HG03469 (cell line): ENCODE data around the gene FES.
"Not testable (repeated sequence)": the region's sequence is repeated elsewhere in the genome, so short reads cannot be mapped to it uniquely, and the experiment has no call there.

Experiments used
- ATAC-seq: cut with Tn5 transposase; IDR thresholded peaks from one replicate; pipeline ENCODE4 v1.9.1; 2021; ENCODE audit warnings: mild to moderate bottlenecking, moderate library complexity, moderate number of reproducible peaks; ENCODE audit not compliant: unreplicated experiment

Gene FES

DNA sequence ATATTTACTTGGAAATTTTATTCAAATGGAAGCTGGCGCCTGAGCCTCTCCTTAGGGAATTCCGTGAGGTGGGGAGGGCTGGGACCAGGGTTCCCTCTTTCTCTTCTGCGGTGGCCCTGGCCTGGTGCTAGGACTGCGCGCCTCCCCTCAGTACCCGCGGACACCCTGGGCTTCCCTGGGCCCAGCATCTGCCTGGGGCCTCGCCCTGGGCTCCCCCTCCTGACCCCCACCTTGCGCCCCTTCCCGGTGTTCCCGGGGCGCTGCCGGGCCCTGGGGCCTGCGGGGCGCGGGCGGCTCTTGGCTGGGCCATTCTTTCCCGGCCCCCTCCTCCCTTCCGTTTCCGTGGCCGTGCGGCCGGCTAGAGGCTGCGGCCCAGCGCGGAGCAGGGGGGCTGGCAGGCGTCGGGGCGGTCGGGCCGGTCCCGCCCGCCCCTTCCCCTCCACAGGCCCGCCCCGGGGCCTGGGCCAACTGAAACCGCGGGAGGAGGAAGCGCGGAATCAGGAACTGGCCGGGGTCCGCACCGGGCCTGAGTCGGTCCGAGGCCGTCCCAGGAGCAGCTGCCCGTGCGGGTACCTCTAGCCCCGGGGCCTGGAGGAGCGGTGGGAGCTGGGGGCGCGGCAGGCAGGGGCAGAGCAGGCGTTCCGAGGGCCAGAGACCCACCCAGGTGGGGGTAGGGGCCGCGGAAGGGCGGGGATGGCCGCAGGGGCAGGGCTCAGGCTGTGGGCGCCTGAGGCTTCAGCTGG lies at the start of gene FES:
Gene FES, plus strand, starts transcription at position 529 of the 743 bp plus-strand sequence. CDS start 542 bp downstream, outside the sequence.
- ATAC-seq: no peak

DNA sequence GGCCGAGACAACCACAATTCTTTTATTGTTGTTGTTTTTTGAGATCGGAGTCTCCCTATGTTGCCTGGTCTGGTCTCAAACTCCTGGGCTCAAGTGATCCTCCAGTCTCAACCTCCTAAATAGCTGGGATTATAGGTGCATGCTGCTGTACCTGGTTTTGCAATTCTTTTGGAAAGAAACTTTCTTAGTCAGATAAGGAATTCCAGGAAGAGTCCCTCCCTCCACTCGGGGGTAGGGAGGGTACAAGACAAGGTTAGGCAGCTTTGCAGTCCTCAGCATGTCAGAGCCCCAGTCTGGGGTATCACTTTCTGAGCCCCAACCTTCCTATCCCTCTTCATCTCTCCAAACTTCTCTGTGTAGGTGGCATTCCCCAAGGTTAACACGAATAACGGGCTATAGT lies 49.7 kb upstream of the FES start:
- ATAC-seq: no peak

DNA sequence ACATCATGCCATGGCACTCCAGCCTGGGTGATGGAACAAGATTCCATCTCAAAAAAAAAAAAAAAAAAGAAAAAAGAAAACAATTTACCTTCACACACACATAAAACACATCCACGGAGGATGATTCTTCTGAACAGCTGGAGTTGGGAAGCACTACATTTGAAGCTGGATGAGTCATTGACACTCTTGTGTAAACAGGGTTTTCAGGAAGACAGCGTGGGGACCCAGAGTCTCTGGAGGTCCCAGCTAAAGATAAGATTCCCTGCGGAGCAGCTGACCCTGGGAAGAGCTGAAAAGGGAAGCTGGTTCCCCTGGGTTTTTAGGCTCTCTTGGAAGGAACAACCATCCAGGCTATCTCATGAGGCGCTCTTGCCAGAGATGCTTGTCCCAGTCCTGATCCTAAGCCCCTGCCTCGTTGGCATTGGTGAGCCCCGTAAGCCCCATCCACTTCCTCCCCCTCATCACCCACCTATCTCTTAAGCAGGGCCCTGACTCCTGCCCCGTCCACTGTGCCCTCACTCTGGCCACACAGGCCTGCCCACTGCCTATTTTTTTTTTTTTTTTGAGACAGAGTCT lies 47.9 kb upstream of the FES start:
- ATAC-seq: no peak

DNA sequence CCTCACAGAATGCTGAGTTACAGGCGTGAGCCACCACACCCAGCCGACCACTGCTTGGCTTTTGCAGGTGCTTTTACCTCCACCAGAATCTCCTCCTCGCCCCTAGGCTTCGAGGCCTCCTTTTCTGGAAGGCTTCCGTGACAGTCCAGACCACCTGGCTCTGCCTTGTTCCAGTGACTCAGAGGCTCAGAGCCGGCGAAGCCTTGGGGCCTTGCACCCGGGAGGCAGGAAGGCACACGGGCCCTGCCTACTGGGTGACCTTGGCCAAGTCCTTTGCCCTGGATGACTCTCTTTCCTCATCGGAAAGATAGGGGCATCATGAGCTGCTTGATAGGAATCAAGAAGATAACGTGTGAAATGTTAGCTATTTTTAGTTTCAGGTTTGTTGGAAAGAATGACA lies 47.2 kb upstream of the FES start:
- no peak for ATAC-seq

DNA sequence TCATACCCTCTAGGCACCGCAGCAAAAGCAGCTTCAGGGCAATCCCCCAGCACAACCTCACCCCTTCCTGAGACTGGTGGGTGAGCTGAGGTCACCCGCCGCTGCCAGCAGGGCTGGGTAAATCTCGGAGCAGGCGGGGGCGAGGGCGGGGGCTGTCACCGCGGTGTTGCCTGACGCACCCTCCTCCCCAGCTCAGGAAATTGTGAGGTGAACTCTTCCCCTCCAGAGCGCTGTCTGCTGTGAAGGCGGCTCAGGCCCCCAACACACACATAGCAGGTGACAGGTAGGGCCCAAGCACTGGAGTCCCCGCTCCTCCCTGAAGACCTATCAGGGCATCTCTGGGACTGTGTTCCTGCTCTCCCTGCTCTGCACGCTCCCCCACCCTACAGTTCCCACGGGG lies 46.2 kb upstream of the FES start:
- no peak for ATAC-seq

GRCh38 chr15:90838544-90838943 lies 45.8 kb upstream of the FES start:
- ATAC-seq: no peak

DNA sequence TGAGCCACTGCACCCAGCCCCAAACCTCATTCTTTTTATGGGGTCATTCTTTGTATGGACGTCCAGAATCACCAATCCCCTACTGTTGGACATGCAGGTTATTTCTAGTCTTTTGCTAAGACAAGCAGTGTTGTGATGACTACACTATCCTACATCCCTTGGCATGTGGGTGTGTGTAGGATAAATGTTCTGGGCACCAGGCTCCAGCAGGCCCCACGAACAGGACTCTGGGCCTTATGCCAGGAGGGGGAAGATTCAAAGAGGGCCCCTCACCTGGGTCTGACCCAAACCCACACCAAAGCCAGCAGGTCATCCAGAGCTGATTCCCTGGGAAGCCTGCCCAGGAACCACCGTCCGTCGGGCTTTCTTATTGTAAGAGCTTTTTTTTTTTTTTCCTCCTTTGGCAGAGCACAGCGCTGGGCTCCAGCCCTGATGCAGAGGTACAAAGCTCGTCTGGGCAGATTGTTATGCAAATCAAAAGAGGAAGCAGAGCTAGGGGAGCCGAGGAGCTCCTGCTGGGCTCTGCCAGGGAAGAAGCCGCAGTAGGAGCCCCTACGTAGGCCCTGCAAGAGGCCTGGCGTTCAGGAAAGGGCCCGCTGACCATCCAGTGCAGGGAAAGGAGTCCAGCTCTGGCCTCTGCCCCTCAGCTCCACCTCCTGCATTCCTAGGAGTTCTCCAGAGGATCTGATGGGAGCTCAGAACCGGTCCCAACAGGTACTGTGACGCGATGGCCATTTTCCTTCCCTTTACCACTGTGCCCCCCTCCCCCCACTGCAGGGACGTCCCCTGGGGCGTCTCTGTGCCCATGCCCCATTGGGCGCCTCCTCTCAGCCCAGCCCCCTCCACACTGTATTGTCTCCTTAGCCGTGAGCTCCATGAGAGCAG lies 44.9 kb upstream of the FES start:
- peak; percentile 61 for ATAC-seq

- ATAC-seq: no peak
These were observed 44.0 kb upstream of the FES start for GRCh38 chr15:90840157-90840855.

DNA sequence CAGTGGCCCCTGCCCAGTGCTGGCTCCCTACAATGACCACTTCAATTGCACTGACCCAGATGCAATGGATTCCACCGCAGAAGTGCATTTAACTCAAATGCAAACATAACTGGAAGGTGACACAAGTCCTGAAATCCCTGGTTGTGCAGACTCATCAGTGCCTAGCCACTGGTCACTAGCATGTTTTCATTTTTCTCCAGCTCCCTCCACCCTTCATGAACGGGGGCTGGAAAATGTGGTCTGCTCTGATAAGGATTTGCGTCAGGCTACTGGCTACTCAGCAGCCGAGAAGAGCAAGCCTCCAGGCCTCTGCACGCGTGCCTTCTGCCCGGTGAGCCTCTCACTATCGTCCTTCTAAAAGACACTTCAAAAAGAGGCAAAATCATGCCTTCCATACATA lies 43.4 kb upstream of the FES start:
- ATAC-seq: no peak

DNA sequence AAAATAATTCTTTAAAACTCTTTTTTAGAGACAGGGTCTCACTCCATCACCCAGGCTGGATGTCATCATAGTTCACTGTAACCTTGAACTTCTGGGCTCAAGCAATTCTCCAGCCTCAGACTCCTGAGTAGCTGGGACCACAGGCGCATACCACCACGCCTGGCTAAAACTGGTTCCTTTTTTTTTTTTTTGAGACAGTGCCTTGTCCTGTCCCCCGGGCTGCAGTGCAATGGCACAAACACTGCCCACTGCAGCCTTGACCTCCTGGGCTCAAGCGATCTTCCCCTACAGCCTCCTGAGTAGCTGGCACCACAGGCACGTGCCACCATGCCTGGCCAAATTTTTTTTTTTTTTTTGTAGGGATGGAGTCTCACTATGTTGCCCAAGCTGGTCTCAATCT lies 39.6 kb upstream of the FES start:
- ATAC-seq: no peak

DNA sequence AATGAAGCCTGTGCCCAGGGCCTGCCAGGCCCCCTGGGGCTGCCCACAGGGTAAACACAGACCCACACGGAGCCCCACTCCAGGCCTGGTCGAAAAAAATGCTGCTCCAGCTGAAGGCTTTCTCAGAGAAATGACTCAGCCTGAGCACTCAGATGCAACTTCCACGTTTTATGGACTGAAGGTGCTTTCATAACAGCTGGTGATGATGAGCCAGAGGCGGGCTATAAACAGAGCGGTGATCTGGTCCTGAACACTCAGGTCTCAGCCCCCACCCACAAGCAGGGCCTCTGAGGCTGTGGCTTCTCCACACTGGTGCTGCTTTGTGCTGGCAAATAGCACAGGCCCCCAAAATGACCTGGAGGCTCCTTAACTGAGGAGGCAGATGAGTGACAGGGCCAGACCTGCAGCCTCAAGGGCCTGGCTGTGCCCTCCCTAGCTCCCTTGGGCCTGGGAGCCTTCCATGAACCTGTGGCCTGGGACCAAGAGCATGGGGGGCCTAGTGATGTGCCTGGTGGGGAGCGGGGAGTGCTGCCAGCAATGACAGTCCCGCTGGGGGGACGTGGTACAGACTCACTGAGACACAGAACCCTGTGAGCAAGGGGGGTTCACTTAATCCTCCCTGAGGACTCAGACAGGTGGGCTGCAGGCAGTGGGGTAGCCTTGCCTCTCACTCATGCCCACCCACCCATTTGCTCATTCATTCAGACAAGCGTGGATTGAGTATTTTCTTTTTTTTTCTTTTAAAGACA lies 38.9 kb upstream of the FES start:
- ATAC-seq: peak; percentile 92

DNA sequence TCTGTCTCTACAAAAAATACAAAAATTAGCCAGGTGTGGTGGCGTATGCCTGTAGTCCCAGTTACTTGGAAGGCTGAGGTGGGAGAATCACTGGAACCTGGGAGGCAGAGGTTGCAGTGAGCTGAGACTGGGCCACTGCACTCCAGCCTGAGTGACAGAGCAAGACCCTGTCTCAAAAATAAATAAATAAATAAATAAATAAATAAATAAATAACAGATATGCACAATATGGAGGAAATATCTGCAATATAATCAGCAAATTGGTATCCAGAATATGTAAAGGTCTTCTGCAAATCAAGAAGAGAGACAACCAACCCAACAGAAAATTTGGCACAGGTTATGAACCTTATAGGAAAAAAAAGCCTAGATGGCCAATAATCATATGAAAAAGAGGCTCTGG lies 34.9 kb upstream of the FES start:
- ATAC-seq: not testable (repeated sequence)

- no peak for ATAC-seq
These were observed 33.2 kb upstream of the FES start for GRCh38 chr15:90851114-90851513.

DNA sequence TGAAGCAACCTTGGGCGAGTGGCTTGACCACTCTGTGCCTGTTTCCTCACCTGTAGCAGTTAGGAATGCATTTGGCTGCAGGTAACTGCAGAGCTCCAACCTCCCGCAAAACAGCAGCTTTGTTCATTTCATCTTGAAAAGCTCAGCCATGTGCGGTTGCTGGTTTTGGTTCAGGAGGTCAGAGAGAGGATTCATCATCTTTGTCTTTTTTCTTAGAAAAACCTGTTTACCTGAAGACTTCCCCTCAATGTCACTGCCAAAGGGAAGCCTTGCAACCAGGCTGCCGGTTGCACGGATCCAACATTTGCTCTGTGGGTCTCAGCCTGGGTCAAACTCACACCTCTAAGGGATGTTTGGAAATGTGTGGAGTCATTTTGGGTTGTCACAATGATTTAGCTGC lies 32.4 kb upstream of the FES start:
- ATAC-seq: no peak

GRCh38 chr15:90855139-90855538 lies 29.2 kb upstream of the FES start:
- ATAC-seq: no peak

- ATAC-seq: no peak
These were observed 27.0 kb upstream of the FES start for GRCh38 chr15:90857337-90857736.

DNA sequence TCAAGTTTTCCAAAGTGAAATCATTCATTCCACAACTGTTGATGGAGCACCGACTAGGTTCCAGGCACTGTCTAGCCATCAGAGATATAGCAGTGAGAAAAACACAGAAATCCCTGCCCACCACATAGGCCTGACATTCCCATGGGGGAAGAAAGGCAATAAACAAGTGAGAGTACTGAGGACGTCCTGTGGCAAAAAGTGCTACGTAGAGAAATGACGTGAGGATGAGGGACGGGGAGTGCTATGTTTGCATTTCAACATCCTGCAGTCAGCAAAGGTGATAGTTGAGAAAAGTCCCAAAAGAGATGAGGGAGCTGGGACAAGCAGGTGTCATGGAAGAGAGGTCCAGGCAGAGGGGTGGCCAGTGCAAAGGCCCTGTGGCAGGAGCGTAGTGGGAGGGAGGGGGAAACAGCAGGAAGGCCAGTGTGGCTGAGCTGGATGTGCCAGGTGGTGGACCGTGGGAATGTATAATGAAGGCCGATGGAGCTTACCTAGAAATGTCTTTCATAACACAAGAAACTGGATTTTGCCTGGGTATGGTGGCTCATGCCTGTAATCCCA lies 26.3 kb upstream of the FES start:
- ATAC-seq: no peak

DNA sequence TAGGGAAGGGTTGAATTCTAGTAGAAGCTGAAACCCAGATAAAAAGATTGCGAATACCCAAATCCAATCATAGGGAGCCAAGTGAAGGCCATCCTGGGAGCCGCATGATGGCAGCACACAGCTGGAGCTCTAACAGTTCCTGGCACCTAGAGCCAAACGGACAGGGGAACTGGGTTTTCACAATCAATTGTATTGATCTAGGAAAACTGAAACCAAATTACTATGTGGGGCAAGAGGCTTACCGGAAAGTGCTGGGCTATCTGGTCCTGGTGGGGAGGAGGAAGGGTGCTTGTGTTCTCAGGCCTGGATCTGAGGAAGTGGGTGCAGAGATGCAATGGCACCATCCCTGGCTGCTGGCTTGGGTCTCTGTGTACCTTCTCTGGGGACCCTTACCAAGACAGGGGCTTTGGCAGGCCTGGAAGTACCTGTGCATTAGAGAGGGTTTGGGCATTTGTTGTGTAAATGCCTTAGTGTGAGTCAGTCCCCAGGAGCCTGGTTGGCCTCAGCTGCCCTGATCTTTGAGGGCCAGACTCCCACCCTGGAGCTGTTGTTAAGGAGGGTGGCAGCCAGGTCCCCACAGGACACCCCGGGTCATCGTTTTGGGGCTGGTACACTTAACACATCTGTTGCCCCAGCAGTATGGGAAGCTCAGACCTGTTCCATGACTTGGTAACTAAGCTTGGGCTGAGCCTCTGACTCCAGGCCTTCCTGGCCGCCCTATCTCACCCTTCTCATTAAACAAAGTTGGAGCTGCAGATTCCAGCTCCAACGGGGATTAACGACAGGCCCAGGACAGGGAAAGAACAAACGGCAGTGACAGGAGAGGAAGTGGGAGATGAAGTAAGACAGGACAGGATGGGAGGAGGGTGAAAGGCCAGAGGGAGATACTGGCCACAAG lies 24.8 kb upstream of the FES start:
- ATAC-seq: no peak

- no peak for ATAC-seq
These were observed 23.9 kb upstream of the FES start for GRCh38 chr15:90860450-90860849.
